Globus pallidus (tissue), 1 donor: ENCODE measurements around the gene DMRTC2.
A peak's percentile ranks its signal among the peaks of the same experiment; 100 is the strongest.
"Not testable (repeated sequence)": the region's sequence is repeated elsewhere in the genome, so short reads cannot be mapped to it uniquely, and the experiment has no call there.

ENCODE experiments used
- DNase-seq: peaks from one replicate; pipeline ENCODE4 v3.0.0-alpha.2; 2015; ENCODE audit warnings: low spot score

DMRTC2 gene

GRCh38 chr19:41871573-41872383, 26.9 kb downstream of the DMRTC2 start:
- no peak for DNase-seq

GRCh38 chr19:41872384-41872774, 27.5 kb downstream of the DMRTC2 start:
- no peak for DNase-seq

DNA sequence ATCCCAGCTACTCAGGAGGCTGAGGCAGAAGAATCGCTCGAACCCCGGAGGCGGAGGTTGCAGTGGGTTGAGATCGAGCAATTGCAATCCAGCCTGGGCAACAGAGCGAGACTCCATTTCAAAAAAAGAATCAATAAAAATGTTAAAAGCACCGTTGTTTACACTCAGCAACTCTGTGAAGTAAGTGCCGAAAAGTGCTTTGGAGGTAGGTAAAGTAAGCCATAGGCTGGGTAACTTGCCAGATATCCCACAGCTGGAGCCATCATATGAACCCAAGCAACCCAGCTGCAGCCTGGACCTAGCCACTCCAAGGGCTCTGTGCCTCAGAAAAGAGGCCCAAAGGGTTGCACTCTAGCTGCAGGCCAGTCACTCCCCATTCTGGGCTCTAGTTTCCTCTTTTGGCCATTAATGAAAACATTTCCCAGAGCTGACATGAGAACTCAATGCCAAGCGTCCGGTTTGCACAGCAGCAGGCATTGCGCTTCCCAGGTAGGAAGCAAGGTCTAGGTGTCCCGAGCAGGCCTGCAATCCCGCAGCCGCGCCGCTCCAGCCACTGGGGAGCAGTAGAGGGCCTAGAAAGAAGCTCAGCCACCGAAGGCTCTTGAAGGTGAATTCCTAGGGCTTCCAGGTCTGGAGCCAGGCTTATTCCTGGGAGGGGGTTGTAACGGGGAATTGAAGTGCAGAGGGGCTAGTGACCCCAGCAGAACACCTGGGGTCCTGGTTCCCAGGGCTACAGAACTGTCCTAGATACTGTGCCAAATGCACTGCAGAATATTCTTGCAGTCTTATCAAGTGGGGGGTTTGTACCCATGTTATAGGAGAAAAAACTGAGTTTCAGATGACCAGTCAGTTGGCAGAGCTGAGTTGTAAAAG, 28.2 kb downstream of the DMRTC2 start:
- no peak for DNase-seq

- not testable (repeated sequence) for DNase-seq
Observed at GRCh38 chr19:41875973-41876372, 31.1 kb downstream of the DMRTC2 start.

DNA sequence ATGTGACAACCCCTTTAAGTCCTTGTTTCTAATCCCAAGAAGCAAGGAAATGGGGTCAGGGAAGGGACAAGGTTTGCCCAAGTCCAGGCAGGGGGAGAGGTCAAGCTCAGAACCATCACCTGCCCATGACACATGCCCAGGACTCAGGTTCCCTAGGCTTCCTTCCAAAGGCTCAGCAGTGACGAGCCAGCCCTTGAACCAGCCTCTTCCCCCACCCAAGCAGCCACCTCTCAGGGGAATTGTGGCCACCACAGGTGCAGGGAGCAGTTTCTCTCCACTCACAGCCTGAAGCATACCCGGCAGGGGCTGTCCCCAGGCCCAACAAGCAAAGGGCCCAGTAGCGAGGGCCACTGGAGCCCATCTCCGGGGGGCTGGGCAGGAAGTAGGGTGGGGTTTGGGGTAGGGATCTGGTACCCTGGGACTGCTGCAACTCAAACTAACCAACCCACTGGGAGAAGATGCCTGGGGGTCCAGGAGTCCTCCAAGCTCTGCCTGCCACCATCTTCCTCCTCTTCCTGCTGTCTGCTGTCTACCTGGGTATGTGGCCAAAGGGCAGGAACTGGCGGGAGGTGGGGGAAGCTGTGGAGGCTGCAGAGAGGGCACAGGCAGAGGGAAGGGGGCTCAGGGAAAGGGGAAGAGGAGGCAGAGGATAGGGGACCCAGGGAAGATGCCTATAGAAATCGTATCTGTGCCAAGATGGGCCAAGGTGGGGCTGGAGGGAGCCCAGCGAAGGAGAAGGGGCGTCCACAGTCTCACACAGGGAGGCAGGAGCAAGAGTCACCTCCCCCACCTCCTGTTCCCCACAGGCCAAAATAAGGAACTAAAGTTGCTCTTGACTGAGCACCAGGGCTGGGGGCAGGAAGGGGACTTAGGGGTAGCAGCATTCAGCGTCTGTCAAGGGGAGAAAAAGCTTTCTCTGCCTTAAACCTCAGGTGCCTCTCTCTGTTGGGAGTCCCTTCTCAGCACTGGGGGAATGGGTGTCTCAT, 32.3 kb downstream of the DMRTC2 start, which contains the start of gene CD79A:
Gene CD79A, plus strand, starts transcription at position 433 of the 986 bp plus-strand sequence. Its CDS starts 26 bp downstream, at position 459.
- no peak for DNase-seq

DNA sequence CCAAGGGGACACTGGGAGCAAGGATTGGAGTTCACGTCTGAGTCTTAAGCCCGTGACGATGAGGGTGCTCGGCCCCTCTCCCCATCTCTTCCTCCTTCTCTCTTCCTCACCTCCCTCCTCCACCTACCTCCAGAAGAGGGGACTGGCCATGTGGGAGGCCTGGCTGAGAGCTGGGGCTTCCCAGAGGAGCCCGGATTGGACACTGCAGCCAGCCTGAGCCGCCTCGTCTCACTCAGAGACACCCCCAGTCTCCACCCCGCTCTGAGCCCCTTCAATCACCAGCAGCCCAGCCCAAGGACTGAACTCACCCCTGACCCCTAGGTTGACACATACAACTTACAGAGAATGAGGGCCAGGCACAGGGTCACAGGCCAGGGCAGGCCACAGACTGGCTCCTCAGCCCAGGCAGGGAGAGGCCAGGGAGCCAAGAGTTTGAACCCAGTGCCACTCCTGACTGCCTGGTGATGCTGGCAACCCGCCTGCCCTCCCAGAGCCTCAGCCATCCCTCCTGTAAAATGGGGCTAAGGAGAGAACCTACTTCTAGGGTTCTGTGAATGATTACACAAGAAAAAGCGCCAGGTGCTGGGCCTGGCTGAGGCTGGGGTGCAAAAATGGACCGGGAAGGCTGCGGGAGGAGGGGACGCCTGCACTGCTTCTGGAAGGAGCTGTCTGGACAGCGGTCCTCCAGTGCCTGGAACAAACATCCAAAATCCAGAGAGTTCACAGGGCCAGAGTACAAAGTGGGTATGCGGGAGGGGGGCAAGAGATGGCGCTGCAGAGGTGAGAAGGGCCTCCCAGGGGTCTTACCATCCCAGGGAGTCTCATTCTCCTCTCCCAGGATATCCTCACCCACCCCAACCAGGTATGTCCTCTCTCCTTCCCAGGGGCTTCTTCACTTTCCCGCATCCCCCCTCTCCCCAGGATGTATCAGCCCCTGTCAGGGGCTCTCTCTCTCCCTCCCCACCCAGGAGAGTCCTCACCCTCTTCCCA, 33.4 kb downstream of the DMRTC2 start:
- DNase-seq: no peak

DNA sequence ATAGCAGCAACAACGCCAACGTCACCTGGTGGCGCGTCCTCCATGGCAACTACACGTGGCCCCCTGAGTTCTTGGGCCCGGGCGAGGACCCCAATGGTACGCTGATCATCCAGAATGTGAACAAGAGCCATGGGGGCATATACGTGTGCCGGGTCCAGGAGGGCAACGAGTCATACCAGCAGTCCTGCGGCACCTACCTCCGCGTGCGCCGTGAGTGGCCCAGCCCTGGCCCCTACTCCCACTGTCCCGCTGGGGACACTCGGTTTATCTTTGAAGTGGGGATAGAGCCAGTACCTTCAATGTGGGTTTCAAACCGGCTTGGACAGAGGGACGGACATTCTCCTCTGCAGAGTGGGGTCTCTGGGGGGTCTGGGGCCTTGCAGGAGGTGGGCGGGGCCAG, 34.2 kb downstream of the DMRTC2 start:
- DNase-seq: no peak

DNA sequence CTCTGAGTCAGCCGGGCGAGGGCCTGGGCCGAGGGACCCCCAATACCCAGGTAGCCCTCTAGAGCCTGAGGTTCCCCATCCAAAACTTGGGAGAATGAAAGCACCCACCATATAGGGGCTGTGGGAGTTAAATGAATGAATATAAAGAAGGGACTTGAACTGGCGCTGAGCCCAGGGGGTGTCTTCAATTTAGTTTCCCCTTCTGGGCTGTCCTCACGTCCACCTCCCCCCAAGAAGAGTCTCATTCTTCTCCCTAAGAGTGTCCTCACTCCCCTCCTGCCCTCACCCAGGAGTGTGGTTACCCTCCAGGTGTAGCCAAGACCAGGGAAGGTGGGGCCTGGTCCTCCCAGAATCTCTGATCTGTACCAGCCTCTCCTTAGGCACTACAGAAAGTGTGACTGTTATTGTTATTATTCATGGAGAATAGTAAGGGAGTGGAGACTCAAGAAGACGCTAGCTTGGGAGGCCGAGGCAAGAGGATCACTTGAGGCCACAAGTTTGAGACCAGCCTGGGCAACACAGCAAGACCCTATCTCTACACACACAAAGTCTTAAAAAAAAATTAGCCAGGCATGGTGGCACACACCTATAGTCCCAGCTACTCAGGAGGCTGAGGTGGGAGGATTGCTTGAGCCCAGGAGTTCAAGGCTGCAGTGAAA, 35.0 kb downstream of the DMRTC2 start:
- DNase-seq: no peak

- no peak for DNase-seq
Observed at GRCh38 chr19:41880329-41880708, 35.5 kb downstream of the DMRTC2 start.

GRCh38 chr19:41882568-41883462, 38.0 kb downstream of the DMRTC2 start, which contains the start of gene ARHGEF1:
TSS of gene ARHGEF1 (plus strand) at chr19:41883184. CDS start at chr19:41888083, 4,899 bp downstream.
- DNase-seq: no peak

DNA sequence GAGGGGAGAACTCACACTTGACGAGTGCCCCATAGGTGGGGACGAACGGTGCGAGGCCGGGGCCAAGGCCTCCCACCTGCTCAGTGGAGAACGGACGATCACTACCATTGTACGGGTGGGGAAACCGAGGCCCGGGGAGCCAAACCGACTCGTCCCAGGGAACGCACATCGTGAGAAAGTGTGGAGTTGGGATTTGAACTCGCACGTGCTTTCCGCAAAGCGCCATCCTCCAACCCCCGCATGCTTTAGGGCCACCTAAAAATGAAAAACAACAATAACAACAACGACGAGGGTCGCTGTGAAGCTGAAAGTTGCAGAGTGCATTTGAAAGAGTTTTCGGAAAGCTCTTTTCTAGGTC, 38.6 kb downstream of the DMRTC2 start:
- DNase-seq: no peak

DNA sequence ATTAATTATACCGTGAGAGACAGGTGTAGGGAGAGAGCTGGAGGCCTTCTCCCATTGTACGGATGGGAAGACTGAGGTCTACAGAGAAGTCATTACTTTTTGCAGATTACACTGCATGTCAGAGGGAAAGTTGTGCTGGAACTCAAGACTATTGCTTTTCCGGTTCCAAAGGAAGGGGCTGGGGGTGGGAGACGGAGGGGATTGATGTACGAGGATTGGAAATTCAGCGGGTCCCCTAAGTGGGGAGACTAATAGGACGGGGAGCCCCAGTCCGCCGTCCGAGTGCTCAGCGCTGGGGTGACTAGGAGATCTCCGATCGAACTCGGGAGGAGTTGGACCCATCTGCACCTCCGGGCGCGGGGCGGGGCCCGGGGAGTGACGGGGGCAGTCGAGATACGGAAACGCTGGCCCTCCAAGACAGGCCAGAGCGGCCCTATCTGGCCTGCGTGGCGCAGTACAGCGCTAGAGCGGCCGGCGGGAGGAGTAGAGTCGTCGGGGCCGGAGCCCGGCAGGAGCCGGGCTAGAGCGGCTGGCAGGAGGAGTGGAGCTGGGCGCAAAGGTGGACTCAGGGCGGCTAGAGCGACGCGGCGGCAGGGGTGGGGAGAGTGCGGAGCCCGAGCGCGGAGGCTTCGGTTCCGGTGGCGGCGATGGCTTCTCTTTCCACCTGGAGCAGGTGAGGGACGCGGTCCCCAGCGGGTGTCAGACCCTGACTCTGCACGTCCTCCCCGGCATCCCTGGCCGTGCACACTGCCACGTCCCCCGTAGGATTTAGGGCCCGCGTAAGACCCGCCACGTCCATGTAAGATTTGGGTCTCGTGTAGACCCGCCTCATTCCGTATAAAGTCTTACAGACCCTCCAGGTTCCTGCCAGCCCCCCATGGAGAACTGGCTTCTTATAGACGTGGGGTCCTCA, 39.2 kb downstream of the DMRTC2 start:
- DNase-seq: peak; percentile 95

DNA sequence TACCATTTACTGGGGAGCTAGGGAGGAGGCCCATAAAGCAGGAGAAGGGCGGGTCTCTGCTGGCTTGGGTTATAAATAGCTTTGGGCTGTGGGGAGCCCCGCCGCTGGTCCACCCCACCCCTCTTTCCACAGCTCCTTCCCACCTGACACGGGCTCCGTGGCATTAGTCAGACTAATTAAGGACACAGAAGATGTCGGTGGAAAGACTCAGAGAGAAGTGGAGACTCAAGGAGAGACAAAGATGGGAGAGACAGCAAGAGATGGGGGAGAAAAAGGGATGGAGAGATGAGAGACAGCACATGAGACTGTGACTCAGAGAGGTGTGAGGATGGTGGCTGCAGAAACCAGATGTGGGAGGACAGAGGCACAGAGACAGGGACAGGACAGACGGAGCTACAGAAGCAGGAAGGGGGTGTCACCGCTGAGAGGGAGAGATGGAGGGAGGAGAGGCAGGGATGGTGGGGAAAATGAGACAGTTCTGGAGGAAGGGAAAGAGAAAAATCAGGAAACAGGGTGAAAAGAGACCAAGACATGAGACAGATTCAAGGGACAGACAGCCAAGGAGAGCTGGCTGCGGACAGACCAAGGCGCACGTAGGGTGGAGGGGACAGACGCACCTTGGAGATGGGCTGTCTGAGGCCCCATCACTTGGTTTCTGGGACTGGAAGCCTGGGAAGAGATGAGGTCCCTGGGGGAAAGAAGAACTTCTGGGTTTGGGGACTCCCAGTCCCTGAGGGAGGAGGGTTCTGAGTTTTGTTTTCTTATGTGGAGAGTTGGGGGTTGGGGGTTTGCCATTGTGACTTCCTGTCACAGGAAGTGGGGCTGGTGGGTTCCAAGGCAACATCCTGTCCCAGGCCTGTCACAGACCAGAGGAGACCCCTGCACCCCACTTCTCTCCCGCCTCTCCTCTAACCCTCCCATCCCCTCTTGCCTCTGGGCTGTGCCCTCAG, 42.2 kb downstream of the DMRTC2 start:
- DNase-seq: no peak

DNA sequence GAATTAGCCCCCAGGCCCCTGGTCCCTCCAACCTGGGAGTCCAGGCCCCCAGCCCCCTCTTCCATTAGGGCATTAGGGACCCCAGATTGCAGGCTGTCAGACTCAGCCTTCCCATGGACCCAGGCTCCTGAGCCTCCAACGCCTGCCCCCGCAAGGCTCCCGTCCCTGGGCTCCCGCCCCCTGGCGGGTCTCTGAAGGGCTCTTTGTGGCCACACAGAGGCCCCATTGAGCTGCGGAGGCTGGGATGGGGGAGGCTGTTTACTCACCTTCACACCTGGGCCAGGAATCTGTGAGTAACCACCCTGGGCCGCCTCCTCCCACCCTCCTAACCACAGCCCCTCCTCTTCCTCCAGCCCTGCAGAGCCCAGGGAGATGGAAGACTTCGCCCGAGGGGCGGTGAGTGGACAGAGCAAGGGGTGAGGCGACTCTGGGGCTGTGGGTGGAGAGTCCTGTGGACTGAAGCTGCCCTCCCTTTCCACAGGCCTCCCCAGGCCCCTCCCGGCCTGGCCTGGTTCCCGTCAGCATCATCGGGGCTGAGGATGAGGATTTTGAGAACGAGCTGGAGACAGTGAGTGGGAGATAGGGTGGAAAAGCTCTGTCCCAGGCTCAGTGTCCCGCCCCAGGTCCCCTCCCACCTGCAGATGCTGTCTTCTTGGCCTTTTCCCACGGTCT, 43.0 kb downstream of the DMRTC2 start:
- DNase-seq: peak; percentile 77

DNA sequence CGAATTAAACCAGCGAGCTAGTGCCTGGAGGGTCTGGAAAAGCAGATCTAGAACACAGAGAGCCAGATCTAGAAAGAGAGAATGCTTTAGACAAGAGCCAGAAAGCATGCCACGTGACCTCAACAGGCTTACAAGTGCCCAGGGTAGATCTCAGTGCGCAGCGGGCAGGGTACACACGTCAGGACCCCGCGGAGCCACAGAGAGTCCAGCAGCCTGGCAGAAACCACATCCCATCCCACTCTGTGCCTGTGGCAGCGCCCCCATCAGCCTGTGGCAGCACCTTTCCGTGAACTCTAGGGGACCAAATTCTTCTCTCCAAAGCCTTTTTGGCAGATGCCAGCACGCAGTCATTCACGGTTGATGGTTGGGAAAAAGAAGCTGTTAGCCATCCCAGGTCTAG, 44.1 kb downstream of the DMRTC2 start:
- no peak for DNase-seq

GRCh38 chr19:41889896-41890295, 45.1 kb downstream of the DMRTC2 start:
- DNase-seq: no peak
